GM19193 (cell line): ENCODE results near the gene PDE11A.

Experiments
- POLR2A ChIP-seq: IDR thresholded peaks from 4 replicates; pipeline ENCODE4 v1.6.1; 2011; ENCODE audit not compliant: insufficient read depth, insufficient read length; ENCODE audit errors: extremely low read depth

PDE11A gene

GRCh38 chr2:177992992-177993391 lies 79.6 kb downstream of the PDE11A start:
- TF ChIP-seq POLR2A: no peak

GRCh38 chr2:177989029-177989885 lies 83.3 kb downstream of the PDE11A start:
- no peak for TF ChIP-seq POLR2A

GRCh38 chr2:177984749-177985148 lies 87.8 kb downstream of the PDE11A start:
- TF ChIP-seq POLR2A: no peak

GRCh38 chr2:177983183-177983788 lies 89.3 kb downstream of the PDE11A start:
- no peak for TF ChIP-seq POLR2A

GRCh38 chr2:177972782-177973181 lies 99.8 kb downstream of the PDE11A start:
- no peak for TF ChIP-seq POLR2A

GRCh38 chr2:177972123-177972522 lies 100.5 kb downstream of the PDE11A start:
- TF ChIP-seq POLR2A: no peak

GRCh38 chr2:177970670-177971454 lies 101.7 kb downstream of the PDE11A start:
- TF ChIP-seq POLR2A: no peak

- no peak for TF ChIP-seq POLR2A
Observed at GRCh38 chr2:177964892-177965291, 107.7 kb downstream of the PDE11A start.

GRCh38 chr2:177952151-177952550 lies 120.4 kb downstream of the PDE11A start:
- TF ChIP-seq POLR2A: no peak

- no peak for TF ChIP-seq POLR2A
Observed at GRCh38 chr2:177942731-177943130, 129.8 kb downstream of the PDE11A start.

GRCh38 chr2:177939211-177939610 lies 133.4 kb downstream of the PDE11A start:
- no peak for TF ChIP-seq POLR2A

- no peak for TF ChIP-seq POLR2A
Observed at GRCh38 chr2:177930916-177931315, 141.7 kb downstream of the PDE11A start.

- no peak for TF ChIP-seq POLR2A
Observed at GRCh38 chr2:177929662-177930522, 142.7 kb downstream of the PDE11A start.

GRCh38 chr2:177923323-177923722 lies 149.3 kb downstream of the PDE11A start:
- TF ChIP-seq POLR2A: no peak
